MG63 (cell line): ENCODE measurements around the gene RASGRP3. TPM values are rescaled to one million over a fixed set of nuclear protein-coding genes. Genes with fewer than 3 reads are reported as not detected.

Experiments used
- DNase-seq: peaks from one replicate; pipeline ENCODE4 v3.0.0-alpha.2; 2020
- H3K27me3 ChIP-seq: fragments of 250-450 bp; sonication (Bioruptor Pico); 2 replicates; pipeline ENCODE4 v1.5.1; 2020; ENCODE audit warnings: mild to moderate bottlenecking, moderate library complexity
- H3K36me3 ChIP-seq: fragments of 250-450 bp; sonication (Bioruptor Pico); 2 replicates; pipeline ENCODE4 v1.5.1; 2020; ENCODE audit warnings: mild to moderate bottlenecking, moderate library complexity
- H3K4me3 ChIP-seq: fragments of 250-450 bp; sonication (Bioruptor Pico); 2 replicates; pipeline ENCODE4 v1.5.1; 2020; ENCODE audit warnings: mild to moderate bottlenecking, moderate library complexity
- H3K9me3 ChIP-seq: fragments of 250-450 bp; sonication (Bioruptor Pico); 2 replicates; pipeline ENCODE4 v1.5.1; 2020; ENCODE audit warnings: mild to moderate bottlenecking, moderate library complexity
- total RNA-seq: library from RNA; depleted of rRNA; stranded (reverse); fragments of >200 nt; shearing (Covaris generic); gene quantifications from 2 replicates; pipeline ENCODE4 v1.2.3, GENCODE V29; 2014; ENCODE audit warnings: low replicate concordance

RASGRP3 gene
- total RNA-seq, 1 experiment from 2014 or later: 3.9 TPM

GRCh38 chr2:33497221-33497650 lies 20.8 kb downstream of the RASGRP3 start:
- Histone ChIP-seq H3K9me3 (no peaks in the 10 kb centered on the region), H3K27me3 (no peaks in the 10 kb centered on the region), H3K4me3 (no peak overlapping the region), H3K36me3 (no peaks in the 10 kb centered on the region)
- no peak for DNase-seq

GRCh38 chr2:33498291-33498956 lies 22.0 kb downstream of the RASGRP3 start:
- H3K4me3 ChIP-seq: no peak overlapping the region
- no peak for DNase-seq
- H3K36me3 ChIP-seq: no peaks in the 10 kb centered on the region
- H3K9me3 ChIP-seq: no peaks in the 10 kb centered on the region
- H3K27me3 ChIP-seq: no peaks in the 10 kb centered on the region

GRCh38 chr2:33500177-33500576 lies 23.7 kb downstream of the RASGRP3 start:
- Histone ChIP-seq H3K4me3 (no peak overlapping the region), H3K27me3 (no peaks in the 10 kb centered on the region), H3K9me3 (no peaks in the 10 kb centered on the region), H3K36me3 (no peaks in the 10 kb centered on the region)
- no peak for DNase-seq

- Histone ChIP-seq H3K4me3 (no peak overlapping the region), H3K36me3 (no peaks in the 10 kb centered on the region), H3K27me3 (no peaks in the 10 kb centered on the region), H3K9me3 (no peaks in the 10 kb centered on the region)
- DNase-seq: no peak
Measured at GRCh38 chr2:33502025-33502424, 25.6 kb downstream of the RASGRP3 start.

GRCh38 chr2:33503002-33503401 lies 26.6 kb downstream of the RASGRP3 start:
- no peak for DNase-seq
- Histone ChIP-seq H3K9me3 (no peaks in the 10 kb centered on the region), H3K27me3 (no peaks in the 10 kb centered on the region), H3K4me3 (no peak overlapping the region), H3K36me3 (no peaks in the 10 kb centered on the region)

GRCh38 chr2:33505966-33506365 lies 29.5 kb downstream of the RASGRP3 start:
- Histone ChIP-seq H3K36me3 (no peaks in the 10 kb centered on the region), H3K4me3 (no peak overlapping the region), H3K27me3 (no peaks in the 10 kb centered on the region), H3K9me3 (no peaks in the 10 kb centered on the region)
- DNase-seq: no peak

- Histone ChIP-seq H3K4me3 (no peak overlapping the region), H3K36me3 (no peaks in the 10 kb centered on the region), H3K9me3 (no peaks in the 10 kb centered on the region), H3K27me3 (no peaks in the 10 kb centered on the region)
- no peak for DNase-seq
Measured at GRCh38 chr2:33509908-33510585, 33.6 kb downstream of the RASGRP3 start.

- H3K27me3 ChIP-seq: no peaks in the 10 kb centered on the region
- H3K4me3 ChIP-seq: no peak overlapping the region
- no peaks in the 10 kb centered on the region for H3K36me3 ChIP-seq
- no peaks in the 10 kb centered on the region for H3K9me3 ChIP-seq
- DNase-seq: no peak
Measured at GRCh38 chr2:33510586-33510968, 34.1 kb downstream of the RASGRP3 start.

- DNase-seq: no peak
- H3K9me3 ChIP-seq: no peaks in the 10 kb centered on the region
- no peaks in the 10 kb centered on the region for H3K27me3 ChIP-seq
- H3K36me3 ChIP-seq: no peaks in the 10 kb centered on the region
- H3K4me3 ChIP-seq: no peak overlapping the region
Measured at GRCh38 chr2:33511141-33511540, 34.7 kb downstream of the RASGRP3 start.

- no peak for DNase-seq
- Histone ChIP-seq H3K4me3 (no peak overlapping the region), H3K36me3 (no peaks in the 10 kb centered on the region), H3K9me3 (no peaks in the 10 kb centered on the region), H3K27me3 (no peaks in the 10 kb centered on the region)
Measured at GRCh38 chr2:33512112-33512511, 35.7 kb downstream of the RASGRP3 start.

GRCh38 chr2:33513480-33513879 lies 37.0 kb downstream of the RASGRP3 start:
- Histone ChIP-seq H3K9me3 (no peaks in the 10 kb centered on the region), H3K4me3 (no peak overlapping the region), H3K27me3 (no peaks in the 10 kb centered on the region), H3K36me3 (no peaks in the 10 kb centered on the region)
- DNase-seq: no peak

GRCh38 chr2:33516456-33516995 lies 40.1 kb downstream of the RASGRP3 start:
- no peak overlapping the region for H3K4me3 ChIP-seq
- H3K27me3 ChIP-seq: no peaks in the 10 kb centered on the region
- no peaks in the 10 kb centered on the region for H3K9me3 ChIP-seq
- DNase-seq: no peak
- H3K36me3 ChIP-seq: no peaks in the 10 kb centered on the region

GRCh38 chr2:33518200-33518599 lies 41.8 kb downstream of the RASGRP3 start:
- Histone ChIP-seq H3K36me3 (no peaks in the 10 kb centered on the region), H3K9me3 (no peaks in the 10 kb centered on the region), H3K27me3 (no peaks in the 10 kb centered on the region), H3K4me3 (no peak overlapping the region)
- DNase-seq: no peak

GRCh38 chr2:33518929-33519328 lies 42.5 kb downstream of the RASGRP3 start:
- H3K4me3 ChIP-seq: no peak overlapping the region
- no peaks in the 10 kb centered on the region for H3K9me3 ChIP-seq
- H3K36me3 ChIP-seq: no peaks in the 10 kb centered on the region
- no peak for DNase-seq
- H3K27me3 ChIP-seq: no peaks in the 10 kb centered on the region

GRCh38 chr2:33521791-33522281 lies 45.4 kb downstream of the RASGRP3 start:
- H3K9me3 ChIP-seq: no peaks in the 10 kb centered on the region
- H3K27me3 ChIP-seq: no peaks in the 10 kb centered on the region
- no peaks in the 10 kb centered on the region for H3K36me3 ChIP-seq
- peak; percentile 75 for DNase-seq
- H3K4me3 ChIP-seq: no peak overlapping the region

GRCh38 chr2:33522576-33522975 lies 46.1 kb downstream of the RASGRP3 start:
- DNase-seq: no peak
- Histone ChIP-seq H3K36me3 (no peaks in the 10 kb centered on the region), H3K27me3 (no peaks in the 10 kb centered on the region)

GRCh38 chr2:33525666-33526065 lies 49.2 kb downstream of the RASGRP3 start:
- Histone ChIP-seq H3K36me3 (no peaks in the 10 kb centered on the region), H3K9me3 (no peaks in the 10 kb centered on the region), H3K4me3 (no peak overlapping the region), H3K27me3 (no peaks in the 10 kb centered on the region)
- no peak for DNase-seq

More at GRCh38 chr2:33522576-33522975, 46.1 kb downstream of the RASGRP3 start:
- Histone ChIP-seq H3K9me3 (no peaks in the 10 kb centered on the region), H3K4me3 (no peak overlapping the region)

- no peaks in the 10 kb centered on the region for H3K36me3 ChIP-seq
- no peak overlapping the region for H3K4me3 ChIP-seq
- no peaks in the 10 kb centered on the region for H3K27me3 ChIP-seq
- H3K9me3 ChIP-seq: no peaks in the 10 kb centered on the region
- no peak for DNase-seq
Measured at GRCh38 chr2:33526132-33526531, 49.7 kb downstream of the RASGRP3 start.
